ENCODE measurements around the gene ANKMY1. TPM values are rescaled to one million over a fixed set of nuclear protein-coding genes. Genes with fewer than 3 reads are reported as not detected.
A peak's percentile ranks its signal among the peaks of the same experiment; 100 is the strongest.

The ANKMY1 gene
- polyA plus RNA-seq, 1 experiment, result 2.9 TPM

DNA sequence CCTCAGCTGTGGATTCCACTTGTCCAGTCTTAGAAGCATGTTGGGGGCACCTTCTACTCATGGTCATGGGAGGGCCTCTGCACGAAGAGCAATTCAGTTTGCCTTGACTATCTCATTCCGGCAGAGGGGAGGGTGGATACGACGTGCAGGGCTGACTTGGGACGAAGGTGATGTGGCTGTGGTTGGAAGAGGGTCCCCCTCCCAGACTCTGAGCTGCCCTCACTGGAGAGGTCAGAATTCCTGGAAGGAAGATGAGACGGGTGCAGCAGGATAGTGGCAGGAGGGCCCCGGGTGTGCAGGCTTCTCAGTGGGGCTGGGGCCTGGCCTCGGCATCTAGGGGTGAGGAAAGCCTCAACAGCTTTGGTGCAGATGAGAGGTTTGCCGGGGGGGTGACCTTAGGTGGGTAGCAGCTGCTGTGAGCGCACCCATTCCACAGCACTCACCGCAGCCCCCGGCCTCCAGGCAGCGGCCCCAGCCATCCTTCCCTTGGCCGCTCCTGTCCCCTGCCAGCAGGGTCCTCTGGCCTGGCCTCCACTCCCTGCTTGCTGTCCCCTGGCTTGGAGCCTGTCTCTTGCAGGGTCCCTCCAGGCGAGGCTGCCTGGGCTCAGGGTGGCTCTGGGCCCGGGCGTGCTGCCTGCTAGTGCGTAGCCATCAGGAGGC, 13.7 kb upstream of the ANKMY1 start:
- no peaks in the 10 kb centered on the region; the same call in 1 of the 2 replicates for H3K9me3 ChIP-seq (ENCODE audit: control insufficient read depth, insufficient read depth, low read length)
- CTCF ChIA-PET, result no interaction called here
- no peaks in the 10 kb centered on the region for H3K27me3 ChIP-seq (ENCODE audit: control insufficient read depth, insufficient read depth, low read length)
- TF ChIP-seq CTCF (IDR thresholded peaks at IDR 0.05; ENCODE audit: low read depth, low read length), result no peak
- H3K27ac ChIP-seq (ENCODE audit: low read depth, low read length), result no peak overlapping the region
- no peak overlapping the region for H3K4me3 ChIP-seq (ENCODE audit: low read depth, low read length)
- POLR2A ChIA-PET, result no interaction called here
- no peak for DNase-seq (ENCODE audit: low read depth, low spot score)

- TF ChIP-seq CTCF (IDR thresholded peaks at IDR 0.05; ENCODE audit: low read depth, low read length), result no peak
- H3K27me3 ChIP-seq (ENCODE audit: control insufficient read depth, insufficient read depth, low read length), result no peaks in the 10 kb centered on the region
- H3K4me3 ChIP-seq (ENCODE audit: low read depth, low read length), result no peak overlapping the region
- no peak for DNase-seq (ENCODE audit: low read depth, low spot score)
- no peak overlapping the region for H3K27ac ChIP-seq (ENCODE audit: low read depth, low read length)
- CTCF ChIA-PET, result no interaction called here
- H3K9me3 ChIP-seq (ENCODE audit: control insufficient read depth, insufficient read depth, low read length), result no peaks in the 10 kb centered on the region; the same call in 1 of the 2 replicates
- POLR2A ChIA-PET, result interaction anchor here (2.8 kb wide), 1 partner anchor 15 kb away, joined by 15 read pairs; the partner anchor contains the start of gene CAPN10
Measured at GRCh38 chr2:240570531-240571313, 12.9 kb upstream of the ANKMY1 start.

- no peak for DNase-seq (ENCODE audit: low read depth, low spot score)
- CTCF ChIA-PET, result no interaction called here
- no peak overlapping the region for H3K27ac ChIP-seq (ENCODE audit: low read depth, low read length)
- POLR2A ChIA-PET, result interaction anchor here (2.8 kb wide), 1 partner anchor 16 kb away, joined by 15 read pairs; the partner anchor contains the start of gene CAPN10
- H3K9me3 ChIP-seq (ENCODE audit: control insufficient read depth, insufficient read depth, low read length), result no peaks in the 10 kb centered on the region; the same call in 1 of the 2 replicates
- peak overlapping the region; percentile 63; the same call in 1 of the 2 replicates for H3K4me3 ChIP-seq (ENCODE audit: low read depth, low read length)
- no peak for TF ChIP-seq CTCF (IDR thresholded peaks at IDR 0.05; ENCODE audit: low read depth, low read length)
- H3K27me3 ChIP-seq (ENCODE audit: control insufficient read depth, insufficient read depth, low read length), result no peaks in the 10 kb centered on the region
Measured at GRCh38 chr2:240569998-240570530, 12.3 kb upstream of the ANKMY1 start.

DNA sequence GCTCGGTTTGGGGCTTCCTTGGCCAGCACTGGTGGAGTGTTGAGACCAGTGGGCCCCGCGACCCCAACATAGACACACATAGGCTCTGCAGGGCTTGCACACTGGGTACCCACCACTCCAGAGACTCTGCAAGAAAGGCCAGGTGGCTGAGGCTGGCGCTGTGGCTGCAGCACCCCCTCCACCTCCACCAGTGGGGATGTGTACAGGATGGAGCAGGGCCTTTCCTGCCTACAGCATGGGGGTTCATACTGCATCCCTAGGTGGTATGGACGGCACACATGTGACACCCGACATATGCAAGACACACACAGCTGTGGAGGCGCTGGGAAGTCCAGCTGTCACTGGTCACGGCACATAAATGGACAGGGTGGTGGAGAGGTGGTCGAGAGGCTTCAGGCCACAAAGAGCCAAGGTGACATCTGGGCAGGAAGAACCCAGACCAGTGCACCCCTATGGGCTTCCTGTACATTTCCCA, 11.8 kb upstream of the ANKMY1 start:
- Histone ChIP-seq H3K4me3 (ENCODE audit: low read depth, low read length) (peak overlapping the region; percentile 63), H3K27me3 (ENCODE audit: control insufficient read depth, insufficient read depth, low read length) (no peaks in the 10 kb centered on the region), H3K27ac (ENCODE audit: low read depth, low read length) (no peak overlapping the region), H3K9me3 (ENCODE audit: control insufficient read depth, insufficient read depth, low read length) (no peaks in the 10 kb centered on the region; the same call in 1 of the 2 replicates)
- POLR2A ChIA-PET, result interaction anchor here (2.8 kb wide), 1 partner anchor 16 kb away, joined by 15 read pairs; the partner anchor contains the start of gene CAPN10
- CTCF ChIA-PET, result interaction anchor here (0.6 to 1.5 kb wide), 2 partner anchors 8 to 55 kb away, joined by 3 to 4 read pairs; no protein-coding TSS in a partner anchor
- TF ChIP-seq CTCF (IDR thresholded peaks at IDR 0.05; ENCODE audit: low read depth, low read length), result no peak
- no peak for DNase-seq (ENCODE audit: low read depth, low spot score)

All from AG04450 (cell line).